ENCODE measurements around the gene RCOR3.
"Not testable (repeated sequence)": the region's sequence is repeated elsewhere in the genome, so short reads cannot be mapped to it uniquely, and the experiment has no call there.

The RCOR3 gene

DNA sequence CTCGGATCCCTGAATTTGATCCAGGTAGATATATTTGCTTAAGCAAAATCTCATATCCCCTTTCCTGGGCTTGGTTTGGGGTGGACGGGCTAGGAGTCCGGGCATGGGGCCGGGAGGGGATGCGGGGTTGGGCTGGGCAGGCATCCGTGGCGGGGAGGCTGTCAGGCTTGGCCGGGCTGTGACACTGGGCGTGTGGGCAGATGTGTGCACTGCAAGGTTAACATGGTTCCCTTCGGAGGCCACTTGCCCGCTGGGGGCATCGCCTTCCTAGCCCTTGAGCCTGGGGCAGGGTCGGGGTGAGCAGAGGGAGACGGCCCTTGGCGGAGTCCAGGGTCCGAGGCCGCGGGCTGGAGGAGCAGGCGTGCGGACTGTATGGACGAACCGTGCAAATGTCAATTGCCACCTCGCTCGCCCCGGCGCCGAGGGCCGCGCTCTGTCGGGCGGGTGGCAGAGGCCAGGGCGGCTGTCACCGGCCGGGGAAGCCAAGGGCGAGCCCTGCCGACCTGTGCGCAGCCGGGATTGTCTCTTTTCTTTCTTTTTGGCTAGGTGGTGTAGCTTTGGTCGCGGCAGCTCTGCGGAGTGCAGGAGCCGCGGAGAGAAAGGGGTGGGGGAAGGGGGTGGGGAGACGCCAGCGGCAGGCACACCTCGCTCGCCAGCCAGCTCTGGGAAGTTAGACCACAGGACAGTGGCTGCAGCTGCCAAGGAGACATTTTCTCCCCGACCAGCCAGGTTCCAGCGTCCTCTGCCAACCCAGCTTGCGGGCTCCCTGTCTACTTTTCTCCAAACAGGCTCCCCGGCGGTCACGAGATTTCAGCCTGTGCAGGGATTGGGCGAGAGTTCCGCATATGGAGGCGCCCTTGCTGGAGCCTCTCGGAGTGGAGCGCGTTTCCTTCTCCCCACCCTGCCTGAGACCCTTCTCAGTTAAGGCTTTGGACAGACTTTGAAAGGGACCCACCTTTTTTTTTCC lies 1.3 kb downstream of the RCOR3 start:
- DNase-seq (ENCODE audit: low read depth), result peak; percentile 53

DNA sequence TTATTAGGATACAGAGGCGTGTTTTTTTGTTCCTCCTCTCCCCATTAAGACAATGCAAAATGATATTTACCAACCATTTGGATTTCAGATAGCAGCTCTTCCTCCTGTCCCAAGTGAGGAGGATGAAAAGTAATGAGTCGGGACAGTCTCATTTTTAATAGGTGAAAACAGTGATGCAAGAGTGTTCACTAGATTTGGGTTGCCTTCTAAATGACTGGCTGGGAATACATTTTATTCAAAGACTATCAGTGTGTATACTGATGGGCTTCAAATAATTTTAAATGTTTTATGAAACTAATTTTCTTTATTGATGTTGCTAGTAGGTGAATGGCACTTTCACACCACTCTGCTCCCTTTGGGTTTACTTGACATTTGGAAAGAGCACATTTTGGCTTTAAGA lies 2.1 kb downstream of the RCOR3 start:
- DNase-seq (ENCODE audit: low read depth), result no peak

DNA sequence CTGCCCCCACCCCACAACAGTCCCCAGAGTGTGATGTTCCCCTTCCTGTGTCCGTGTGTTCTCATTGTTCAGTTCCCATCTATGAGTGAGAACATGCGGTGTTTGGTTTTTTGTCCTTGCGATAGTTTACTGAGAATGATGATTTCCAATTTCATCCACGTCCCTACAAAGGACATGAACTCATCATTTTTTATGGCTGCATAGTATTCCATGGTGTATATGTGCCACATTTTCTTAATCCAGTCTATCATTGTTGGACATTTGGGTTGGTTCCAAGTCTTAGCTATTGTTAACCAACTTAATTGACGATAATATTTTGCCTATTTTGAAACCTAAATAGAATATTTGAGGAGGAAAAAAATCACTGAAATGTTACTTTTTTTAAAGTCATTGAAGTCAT lies 3.9 kb downstream of the RCOR3 start:
- not testable (repeated sequence) for DNase-seq (ENCODE audit: low read depth)

DNA sequence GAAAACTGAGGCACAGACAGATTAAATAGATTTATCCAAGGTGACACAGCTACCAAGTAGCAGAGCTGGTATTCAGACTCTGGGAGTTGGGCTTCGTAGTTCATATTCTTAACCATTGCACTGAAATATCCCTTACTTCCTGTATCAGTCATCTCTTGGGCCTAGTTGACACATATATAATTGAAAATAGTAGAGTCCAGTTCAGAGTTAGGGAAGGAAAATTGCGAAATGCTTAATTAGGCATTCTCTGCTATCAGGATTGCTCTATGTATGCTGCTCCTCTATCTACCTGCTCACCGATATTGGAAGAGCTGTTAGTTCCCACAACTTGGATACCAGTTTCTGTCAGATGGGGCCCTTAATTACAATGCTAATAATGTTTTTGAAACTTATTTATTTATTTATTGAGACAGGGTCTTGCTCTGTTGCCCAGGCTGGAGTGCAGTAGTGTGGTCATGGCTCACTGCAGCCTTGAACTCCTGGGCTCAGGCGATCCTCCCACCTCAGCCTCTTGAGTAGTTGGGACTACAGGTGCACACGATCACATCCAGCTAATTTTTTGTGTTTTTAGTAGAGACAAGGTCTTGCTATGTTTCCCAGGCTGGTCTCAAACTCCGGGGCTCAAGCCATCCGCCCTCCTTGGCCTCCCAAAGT lies 8.2 kb downstream of the RCOR3 start:
- DNase-seq (ENCODE audit: low read depth), result no peak

DNA sequence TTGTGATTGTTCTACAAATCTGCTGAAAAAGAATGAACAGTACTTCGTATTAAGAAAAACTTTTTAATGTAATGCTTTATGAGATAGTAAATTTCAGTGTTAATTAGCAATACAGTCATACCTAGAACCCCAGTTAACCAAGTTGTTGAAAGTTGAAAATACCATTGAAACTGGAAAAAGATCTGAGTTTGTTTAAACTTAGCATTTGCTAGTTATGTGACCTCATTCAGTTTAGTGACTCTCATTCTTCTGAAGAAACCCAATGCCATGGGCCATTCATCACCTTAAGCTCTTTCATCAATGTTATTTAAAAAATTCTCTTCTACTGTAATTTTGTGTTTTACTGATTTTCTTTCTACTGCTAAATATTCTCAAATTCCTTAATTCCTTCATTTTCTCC lies 20.2 kb downstream of the RCOR3 start:
- DNase-seq (ENCODE audit: low read depth), result no peak

DNA sequence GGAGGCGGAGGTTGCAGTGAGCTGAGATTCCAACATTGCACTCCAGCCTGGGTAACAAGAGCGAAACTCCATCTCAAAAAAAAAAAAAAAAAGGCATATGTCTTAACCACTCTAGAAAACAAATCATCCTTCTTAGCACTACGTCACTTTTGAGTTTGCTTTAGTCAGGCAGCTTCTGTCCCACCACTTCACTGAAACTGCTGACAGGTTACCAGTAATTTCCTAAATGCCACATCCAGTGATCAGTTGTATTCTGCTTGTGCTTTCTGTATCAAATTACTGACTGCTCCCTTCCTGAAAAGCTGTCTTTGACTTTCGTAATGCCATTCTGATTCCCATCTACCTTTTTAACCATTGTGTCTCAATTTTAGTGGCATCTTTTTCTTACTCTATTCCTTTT lies 21.7 kb downstream of the RCOR3 start:
- no peak for DNase-seq (ENCODE audit: low read depth)

DNA sequence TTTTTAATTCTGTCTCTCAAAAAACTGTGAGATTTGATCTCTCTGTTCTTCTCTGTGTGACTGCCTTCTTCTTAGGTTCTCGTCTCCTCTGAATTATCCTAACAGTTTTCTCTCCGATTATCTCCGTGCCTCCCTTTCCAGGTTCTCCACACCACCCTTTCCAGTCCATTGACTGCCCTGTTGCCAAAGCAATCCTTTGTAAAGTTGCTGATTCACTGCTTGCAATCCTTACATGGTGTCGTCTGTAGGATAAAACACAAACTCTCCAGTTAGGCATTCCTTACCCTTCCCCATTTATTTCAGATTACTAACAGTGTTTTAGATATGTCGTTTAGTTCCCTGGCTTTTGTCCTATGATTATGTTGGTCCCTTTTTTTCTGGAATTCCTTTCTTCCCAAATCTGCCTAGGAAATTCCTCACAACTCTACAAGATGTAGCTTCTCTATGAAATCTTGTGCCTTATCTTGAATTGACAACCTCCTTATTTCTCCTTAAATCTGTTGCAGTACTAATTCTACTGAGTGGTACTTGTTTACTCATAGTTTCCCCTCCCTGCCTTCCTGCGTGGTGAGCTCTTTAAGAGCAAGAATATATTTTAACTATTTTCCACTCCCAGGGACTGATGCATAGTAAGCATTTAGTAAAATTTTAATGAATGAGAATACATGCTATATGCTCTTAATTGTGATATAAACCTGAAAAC lies 22.3 kb downstream of the RCOR3 start:
- no peak for DNase-seq (ENCODE audit: low read depth)

DNA sequence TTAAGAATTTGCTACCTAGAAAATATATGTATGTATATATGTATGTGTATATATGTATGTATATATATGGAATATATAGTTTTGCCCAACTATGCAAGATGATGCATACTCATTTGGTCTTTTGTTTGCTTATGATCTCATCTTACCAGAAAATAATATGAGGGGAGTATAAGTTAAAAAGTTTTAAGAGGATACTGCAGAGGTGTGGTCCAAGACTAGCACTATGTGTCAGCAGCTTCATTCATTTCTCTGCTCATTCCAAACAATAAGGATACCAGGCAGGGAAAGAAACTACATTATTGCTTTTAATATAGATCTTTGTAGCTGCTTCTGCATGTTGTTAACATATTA lies 22.8 kb downstream of the RCOR3 start:
- DNase-seq (ENCODE audit: low read depth), result no peak

DNA sequence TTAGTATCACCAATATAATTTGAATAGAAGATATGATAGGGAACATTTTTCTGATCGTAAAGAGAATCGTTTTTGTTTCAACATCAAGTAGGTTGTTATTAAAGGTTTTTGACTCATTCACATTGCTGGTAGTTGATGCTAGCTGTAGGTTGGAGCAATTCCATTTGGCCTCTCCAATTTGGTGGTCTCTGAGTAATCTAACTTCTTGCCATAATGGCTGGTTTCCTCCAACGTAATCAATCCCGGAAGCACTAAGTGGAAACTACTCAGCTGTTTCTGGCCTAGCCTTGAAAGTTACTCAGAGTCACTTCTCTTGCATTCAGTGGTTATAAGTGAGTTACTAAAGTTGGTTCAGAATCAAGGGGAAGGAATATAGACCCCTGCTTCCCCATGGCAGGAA lies 26.0 kb downstream of the RCOR3 start:
- DNase-seq (ENCODE audit: low read depth), result no peak

DNA sequence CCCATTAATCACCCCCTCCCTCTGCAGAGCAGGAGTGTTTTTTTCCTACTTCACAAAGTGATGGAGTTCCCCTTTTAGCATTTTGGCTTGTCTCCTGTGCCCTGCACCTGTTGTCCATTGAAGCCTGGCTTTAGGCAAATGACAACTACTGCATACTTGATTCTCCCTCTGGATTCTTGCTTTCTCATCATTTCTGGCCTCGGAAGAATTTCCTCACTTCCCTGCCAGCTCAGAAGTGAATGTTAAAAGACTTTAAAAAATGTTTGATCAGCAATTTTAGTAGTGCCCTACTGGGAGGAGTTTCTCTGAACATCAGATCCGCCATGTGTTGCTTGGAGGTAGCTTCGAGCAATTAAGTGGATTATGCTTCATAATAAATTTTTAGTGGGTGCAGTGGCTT lies 28.1 kb downstream of the RCOR3 start:
- no peak for DNase-seq (ENCODE audit: low read depth)

DNA sequence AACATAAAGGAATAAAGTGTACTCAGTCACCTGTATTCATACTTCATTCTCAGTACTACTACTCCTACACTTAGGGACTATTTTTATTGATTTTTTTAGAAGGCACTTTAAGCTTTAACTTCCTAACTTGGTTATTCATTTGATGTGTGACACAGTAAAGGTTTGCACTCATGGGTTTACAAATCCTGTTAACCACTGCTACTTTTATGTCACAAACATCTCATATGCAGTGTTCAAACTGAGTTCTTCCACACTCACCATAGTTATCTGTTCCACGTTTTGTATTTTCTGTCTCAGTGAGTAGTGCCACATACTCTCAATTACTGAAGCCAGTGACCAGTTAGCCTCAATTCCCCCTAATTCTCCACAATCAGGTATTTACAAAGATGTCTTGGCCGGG lies 33.2 kb downstream of the RCOR3 start:
- DNase-seq (ENCODE audit: low read depth), result no peak

DNA sequence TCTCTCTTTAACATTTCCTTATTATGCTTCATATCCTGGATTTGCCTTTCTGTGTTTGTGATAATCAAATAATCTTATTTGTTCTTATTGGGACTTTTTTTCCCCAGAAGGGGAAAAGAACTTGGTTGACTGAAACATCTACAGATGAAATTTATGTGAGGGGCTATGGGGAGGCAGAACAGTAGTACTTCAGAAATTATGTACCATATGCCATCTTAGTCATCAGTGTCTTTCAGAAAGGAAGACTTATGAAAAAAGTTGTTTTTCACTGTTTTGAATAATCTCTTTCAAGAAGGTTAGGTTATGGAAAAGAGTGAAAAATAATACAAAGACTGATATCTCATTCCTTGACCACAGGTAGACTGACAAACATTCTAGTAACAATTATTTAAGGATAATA lies 37.2 kb downstream of the RCOR3 start:
- DNase-seq (ENCODE audit: low read depth), result no peak

DNA sequence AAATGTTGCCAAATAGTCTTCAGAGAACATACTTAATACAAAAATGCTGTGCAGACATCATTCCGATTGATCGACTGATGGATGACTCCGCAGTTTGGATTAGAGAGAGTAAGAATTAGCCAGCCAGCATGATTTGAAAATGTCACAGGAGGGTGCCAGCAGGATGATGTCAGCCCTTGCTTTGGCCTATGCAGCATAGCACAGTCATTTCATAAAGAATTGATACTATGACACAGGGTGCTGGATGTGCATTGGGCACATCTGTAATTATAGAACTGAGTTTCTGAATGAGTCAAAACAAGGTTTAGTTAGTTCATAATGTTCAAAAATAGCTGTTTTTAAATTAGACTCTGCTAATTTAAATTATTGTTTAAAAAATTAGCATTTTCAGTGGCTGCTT lies 45.9 kb downstream of the RCOR3 start:
- no peak for DNase-seq (ENCODE audit: low read depth)

DNA sequence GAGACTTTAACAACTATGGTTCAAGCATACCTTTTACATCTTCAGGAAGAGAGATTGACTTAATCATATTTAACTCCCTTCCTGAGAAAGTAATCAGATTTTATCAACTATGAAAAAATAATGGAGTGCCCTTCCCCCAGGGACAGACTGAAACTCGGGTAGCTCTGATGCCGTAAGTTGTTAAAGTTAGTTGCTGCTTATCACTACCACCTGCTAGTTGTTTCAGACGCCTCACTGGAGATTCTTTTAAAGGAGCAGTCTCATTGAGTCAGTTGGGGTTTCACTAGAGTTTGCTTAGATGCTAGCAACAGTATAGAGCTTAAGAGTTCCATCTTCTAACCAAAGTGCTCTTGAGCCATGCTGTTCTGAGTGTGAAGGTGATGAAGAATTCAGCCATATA lies 50.5 kb downstream of the RCOR3 start:
- DNase-seq (ENCODE audit: low read depth), result no peak

DNA sequence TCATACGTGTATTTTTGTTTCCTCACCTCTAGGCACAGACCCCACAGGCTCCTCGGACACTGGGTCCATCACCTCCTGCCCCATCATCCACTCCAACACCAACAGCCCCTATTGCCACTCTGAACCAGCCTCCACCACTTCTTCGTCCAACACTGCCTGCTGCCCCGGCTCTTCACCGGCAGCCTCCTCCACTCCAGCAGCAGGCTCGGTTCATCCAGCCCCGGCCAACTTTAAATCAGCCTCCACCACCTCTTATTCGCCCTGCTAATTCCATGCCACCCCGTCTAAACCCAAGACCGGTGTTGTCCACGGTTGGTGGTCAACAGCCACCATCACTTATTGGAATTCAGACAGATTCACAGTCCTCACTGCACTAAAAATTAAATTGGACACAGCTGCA lies 54.2 kb downstream of the RCOR3 start:
- no peak for DNase-seq (ENCODE audit: low read depth)

DNA sequence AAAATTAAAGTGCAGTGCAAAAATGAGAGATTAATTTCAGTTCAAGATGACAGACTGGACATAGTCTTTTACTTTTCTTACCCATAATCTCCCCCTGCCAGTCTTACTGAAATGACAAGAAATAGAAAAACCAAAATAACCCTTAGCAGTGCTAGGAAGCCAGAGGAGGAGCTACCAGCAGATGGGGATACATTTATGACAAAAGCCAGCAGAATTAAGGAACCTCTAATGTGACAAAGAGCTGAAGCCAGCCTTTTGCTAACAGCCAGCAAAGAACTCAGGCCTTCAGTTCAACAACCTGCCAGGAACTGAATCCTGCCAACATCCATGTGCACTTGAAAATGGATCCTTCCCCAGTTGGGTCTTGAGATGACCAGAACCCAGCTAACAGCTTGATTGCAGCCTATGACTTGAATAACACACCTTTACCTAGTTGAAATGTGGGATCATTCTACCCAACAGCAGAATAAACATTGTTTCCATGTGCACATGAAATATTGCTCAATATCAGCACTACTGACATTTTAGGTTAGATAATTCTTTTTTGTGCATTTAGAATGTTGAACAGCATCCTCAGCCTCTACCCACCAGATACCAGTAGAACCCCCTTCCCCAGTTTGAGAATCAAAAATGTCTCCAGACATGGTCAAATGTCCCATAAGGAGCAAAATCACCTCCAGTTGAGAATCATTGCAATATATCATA lies 59.6 kb downstream of the RCOR3 start:
- no peak for DNase-seq (ENCODE audit: low read depth)

DNA sequence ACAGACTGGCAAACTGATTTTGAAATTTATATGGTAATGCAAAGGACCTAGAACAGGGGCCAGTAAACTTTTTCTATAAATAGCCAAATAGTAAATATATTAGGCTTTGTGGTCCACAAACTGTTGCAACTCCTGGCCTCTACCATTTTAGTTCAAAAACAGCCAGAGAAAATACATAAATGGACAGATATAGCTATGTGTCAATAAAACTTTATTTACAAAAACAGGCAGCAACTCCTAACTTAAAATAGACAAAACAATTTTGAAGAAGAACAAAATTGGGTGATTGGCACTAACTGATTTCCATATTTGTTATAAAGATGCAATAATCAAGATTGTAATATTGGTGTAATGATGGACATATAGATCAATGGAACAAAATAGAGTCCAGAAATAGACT lies 60.7 kb downstream of the RCOR3 start:
- no peak for DNase-seq (ENCODE audit: low read depth)

DNA sequence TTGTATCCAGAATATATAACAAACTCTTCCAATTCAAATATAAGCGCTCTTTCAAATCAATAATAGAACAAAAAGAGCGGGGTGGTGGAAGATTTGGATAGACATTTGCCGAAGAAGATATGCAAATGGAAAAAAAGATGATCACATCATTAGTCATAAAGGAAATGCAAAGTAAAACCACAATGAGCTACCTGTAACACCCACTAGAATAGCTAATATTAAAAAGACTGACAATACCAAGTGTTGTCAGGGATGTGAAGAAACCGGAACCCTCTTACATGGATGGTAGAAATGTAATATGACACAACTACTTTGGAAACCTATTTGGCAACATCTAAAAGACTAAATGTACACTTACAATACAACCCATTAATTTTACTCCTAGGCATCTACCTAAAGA lies 61.8 kb downstream of the RCOR3 start:
- DNase-seq (ENCODE audit: low read depth), result no peak

DNA sequence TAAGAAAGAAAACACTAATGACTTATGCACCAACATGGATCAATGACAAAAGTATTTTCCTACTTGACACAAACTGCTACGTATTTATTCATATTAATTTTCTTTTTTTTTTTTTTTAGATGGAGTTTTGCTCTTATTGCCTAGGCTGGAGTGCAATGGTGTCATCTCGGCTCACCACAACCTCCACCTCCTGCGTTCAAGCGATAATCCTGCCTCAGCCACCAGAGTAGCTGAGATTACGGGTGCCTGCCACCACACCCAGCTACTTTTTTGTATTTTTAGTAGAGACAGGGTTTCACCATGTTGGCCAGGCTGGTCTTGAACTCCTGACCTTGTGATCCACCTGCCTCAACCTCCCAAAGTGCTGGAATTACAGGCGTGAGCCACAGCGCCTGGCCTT lies 62.5 kb downstream of the RCOR3 start:
- DNase-seq (ENCODE audit: low read depth), result not testable (repeated sequence)

DNA sequence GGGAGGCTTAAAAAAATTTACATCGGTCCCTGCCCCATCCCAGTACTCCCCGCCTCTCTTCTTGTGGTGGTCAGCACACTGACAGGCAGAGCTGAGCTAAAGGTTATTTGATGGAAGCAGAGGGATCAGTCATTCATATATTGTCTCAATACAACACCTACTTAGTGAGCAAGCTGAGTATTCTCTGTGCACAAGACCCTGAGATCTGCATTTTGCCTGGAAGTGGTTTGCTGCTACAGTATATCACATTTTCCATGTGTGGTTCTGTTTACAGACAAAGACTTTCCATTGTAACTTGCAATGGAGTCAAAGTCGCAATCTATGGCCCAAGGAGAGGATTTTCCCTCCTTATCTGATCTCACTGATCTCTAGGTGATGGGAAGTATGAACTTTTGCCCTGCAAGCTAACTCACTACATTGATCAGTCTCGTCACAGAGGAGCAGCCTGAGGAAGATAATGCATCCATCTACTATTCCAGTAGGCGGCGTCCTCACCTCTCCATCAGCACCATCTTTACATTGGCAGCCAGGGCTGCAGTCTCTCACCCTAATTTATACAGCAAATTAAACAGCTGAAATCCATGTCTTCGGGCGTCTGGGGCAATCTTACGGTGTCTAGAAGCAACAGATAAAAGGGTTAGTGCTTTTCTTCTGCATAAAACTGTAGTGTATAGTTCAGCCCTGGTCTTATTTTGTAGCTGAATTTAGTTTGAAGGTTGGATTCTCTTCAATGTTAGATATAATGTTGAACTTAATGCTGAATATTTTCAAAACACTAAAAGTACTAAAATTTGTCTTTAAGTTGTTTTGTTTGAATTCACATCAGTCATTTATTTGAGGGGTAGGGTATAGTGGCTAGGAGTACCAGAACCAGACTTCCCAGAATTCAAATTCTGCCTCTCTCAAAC lies 64.2 kb downstream of the RCOR3 start:
- peak; percentile 28 for DNase-seq (ENCODE audit: low read depth)
